Spleen (tissue), 11 donors: ENCODE data around the gene PRPF39. TPM values are rescaled to one million over a fixed set of nuclear protein-coding genes. Genes with fewer than 3 reads are reported as not detected.

Experiments
- DNase-seq: peaks from one replicate; pipeline ENCODE4 v3.0.0-alpha.2; 2020
- H3K27ac ChIP-seq, 8 donors: fragments of 200-600 bp; sonication (generic) in 7 of 8; 1 replicate in 4 of 8; 2 replicates in 4 of 8; pipeline versions ENCODE4 v1.5.0 to v1.8.0; 2016 to 2021; ENCODE audit warnings: inconsistent platforms in 4 of 8, mild to moderate bottlenecking in 4 of 8, moderate library complexity in 1 of 8
- H3K27me3 ChIP-seq, 7 donors: fragments of 200-600 bp; sonication (generic) in 6 of 7; replicated peaks in 1 of 7; 1 replicate in 4 of 7; 2 replicates in 3 of 7; pipeline versions ENCODE4 v1.5.0 to v1.8.0; 2016 to 2021; ENCODE audit warnings: inconsistent platforms in 3 of 7, mild to moderate bottlenecking in 1 of 7
- H3K36me3 ChIP-seq, 6 donors: fragments of 200-600 bp; sonication (generic) in 5 of 6; 1 replicate in 4 of 6; 2 replicates in 2 of 6; pipeline versions ENCODE4 v1.5.0 to v1.8.0; 2016 to 2021; ENCODE audit warnings: inconsistent platforms in 2 of 6
- H3K4me1 ChIP-seq, 6 donors: fragments of 200-600 bp; sonication (generic) in 5 of 6; 1 replicate in 3 of 6; 2 replicates in 3 of 6; pipeline versions ENCODE4 v1.5.0 to v1.8.0; 2016 to 2021; ENCODE audit warnings: inconsistent platforms in 3 of 6
- H3K4me3 ChIP-seq, 8 donors: fragments of 200-600 bp; sonication (generic) in 7 of 8; 1 replicate in 4 of 8; 2 replicates in 4 of 8; pipeline versions ENCODE4 v1.5.0 to v1.8.0; 2016 to 2021; ENCODE audit warnings: inconsistent platforms in 4 of 8, mild to moderate bottlenecking in 4 of 8, moderate library complexity in 2 of 8
- H3K9me3 ChIP-seq, 8 donors: fragments of 200-600 bp; sonication (generic) in 7 of 8; 1 replicate in 4 of 8; 2 replicates in 4 of 8; pipeline versions ENCODE4 v1.5.0 to v1.8.0; 2016 to 2021; ENCODE audit warnings: inconsistent platforms in 4 of 8
- POLR2A ChIP-seq, 3 donors: fragments of 450-650 bp; IDR thresholded peaks; one replicate each; pipeline ENCODE4 v1.5.1; 2017; ENCODE audit warnings: antibody characterized with exemption in 3 of 3, mild to moderate bottlenecking in 1 of 3
- POLR2AphosphoS5 ChIP-seq, 3 donors: sonication (generic); formaldehyde crosslinking; IDR thresholded peaks; one replicate each; pipeline ENCODE4 v1.5.1; 2017; ENCODE audit warnings: antibody characterized with exemption in 3 of 3
- WGBS, 5 donors: extraction: QIAGEN DNeasy Blood & Tissue Kit in 3 of 5; methylation state at CpG; one replicate each; pipeline versions ENCODE4 v1.1.5 to v1.1.7; 2013 to 2018; 5-methylcytosine and 5-hydroxymethylcytosine counted together
- intact Hi-C: fragments of 100-400 bp; cut with DNase I; formaldehyde crosslinking; loops from one replicate; pipeline ENCODE4 v1.15.0; 2023; ENCODE audit warnings: low total_unique reads
- polyA plus RNA-seq, 3 donors: library from polyadenylated mRNA; stranded (reverse); fragments of 200-250 nt; gene quantifications; one replicate each; pipeline ENCODE4 v1.2.1, GENCODE V29; 2013
- total RNA-seq, 7 donors: library from RNA; depleted of rRNA in 3 of 7; stranded (reverse); fragments of >200 nt in 3 of 7; fragmentation: NEBNext Ultra II Directional in 4 of 7; extraction: Animal tissue kit (Norgen Biotek cat#: 25700) in 4 of 7; gene quantifications; one replicate each; pipeline versions ENCODE4 v1.1.0 to v1.2.1, GENCODE V29; 2016 to 2021
- TF ChIP-seq, protein P1 (sequence below), 11 experiments: fragments of 200-600 bp in 7 of 11; fragments of 450-650 bp in 4 of 11; sonication (generic) in 4 of 11; IDR thresholded peaks in 8 of 11; conservative IDR thresholded peaks in 3 of 11; 1 replicate in 7 of 11; 2 replicates in 4 of 11; pipeline versions ENCODE4 v1.4.0 to v1.8.0; 2016 to 2021; ENCODE audit warnings: antibody characterized with exemption in 11 of 11, inconsistent platforms in 4 of 11, mild to moderate bottlenecking in 1 of 11
- donor health status: healthy with polysubstance abuse.
- donor health status: DM: no; HTN: no; CAD: no; lungs with moderate emphysema.
- donor health status: DM: no; HTN: no; CAD: no.
- donor health status: Bipolar disorder and iron deficiency.
- donor health status: healthy.
- donor health status: DM: no; HTN: no; CAD: no.
- donor health status: DM: yes; HTN: yes; CAD: no.

Gene PRPF39
- total and polyA plus RNA-seq, 10 donors = 24.8 to 44.5 (median 37.1) TPM

DNA sequence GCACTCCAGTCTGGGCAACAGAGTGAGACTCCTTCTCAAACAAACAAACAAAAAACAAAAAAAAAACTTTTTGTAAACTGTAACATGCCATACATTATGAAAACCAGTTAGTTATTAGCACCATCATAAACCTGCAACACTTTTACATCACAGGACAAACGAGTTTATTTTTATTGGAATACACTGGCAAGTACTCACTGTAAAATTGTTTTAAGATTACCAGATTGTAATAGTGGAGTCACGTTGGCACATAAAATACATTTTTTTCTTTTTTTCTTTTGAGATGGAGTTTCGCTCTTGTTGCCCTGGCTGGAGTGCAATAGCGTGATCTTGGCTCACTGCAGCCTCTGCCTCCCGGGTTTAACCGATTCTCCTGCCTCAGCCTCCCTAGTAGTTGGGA, 34.7 kb downstream of the PRPF39 start:
- 92 to 96% (median 95%) methylated on average over 6 of the region's 6 CpGs for WGBS, 5 donors
- intact Hi-C loops = no loop called here
- H3K36me3 ChIP-seq = peaks cover 9 to 100% (median 82%) of the 10 kb centered on the region in 6 donors

DNA sequence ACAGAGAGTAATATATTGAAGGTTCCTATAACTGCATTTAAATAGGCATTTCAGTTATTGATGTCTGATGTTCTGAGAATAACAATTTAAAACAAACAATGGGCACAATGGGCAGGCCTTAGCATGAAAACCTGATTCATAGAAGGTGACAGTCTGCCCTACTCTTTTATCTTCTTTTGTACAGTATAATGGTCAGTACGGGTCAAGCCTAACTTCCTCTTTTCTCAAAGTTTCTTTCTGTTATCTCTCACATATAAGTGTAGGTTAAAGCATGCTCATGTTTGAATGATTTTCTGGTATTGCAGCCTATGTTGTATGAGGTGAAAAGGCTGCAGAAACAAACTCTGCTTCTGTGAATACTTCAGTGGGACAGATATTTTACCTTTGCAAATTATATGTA, 36.2 kb downstream of the PRPF39 start:
- no peak for DNase-seq
- TF ChIP-seq POLR2A (IDR thresholded peaks at IDR 0.05) (no peak), POLR2AphosphoS5 (IDR thresholded peaks at IDR 0.05) (no peak)
- TF ChIP-seq, protein P1, sequence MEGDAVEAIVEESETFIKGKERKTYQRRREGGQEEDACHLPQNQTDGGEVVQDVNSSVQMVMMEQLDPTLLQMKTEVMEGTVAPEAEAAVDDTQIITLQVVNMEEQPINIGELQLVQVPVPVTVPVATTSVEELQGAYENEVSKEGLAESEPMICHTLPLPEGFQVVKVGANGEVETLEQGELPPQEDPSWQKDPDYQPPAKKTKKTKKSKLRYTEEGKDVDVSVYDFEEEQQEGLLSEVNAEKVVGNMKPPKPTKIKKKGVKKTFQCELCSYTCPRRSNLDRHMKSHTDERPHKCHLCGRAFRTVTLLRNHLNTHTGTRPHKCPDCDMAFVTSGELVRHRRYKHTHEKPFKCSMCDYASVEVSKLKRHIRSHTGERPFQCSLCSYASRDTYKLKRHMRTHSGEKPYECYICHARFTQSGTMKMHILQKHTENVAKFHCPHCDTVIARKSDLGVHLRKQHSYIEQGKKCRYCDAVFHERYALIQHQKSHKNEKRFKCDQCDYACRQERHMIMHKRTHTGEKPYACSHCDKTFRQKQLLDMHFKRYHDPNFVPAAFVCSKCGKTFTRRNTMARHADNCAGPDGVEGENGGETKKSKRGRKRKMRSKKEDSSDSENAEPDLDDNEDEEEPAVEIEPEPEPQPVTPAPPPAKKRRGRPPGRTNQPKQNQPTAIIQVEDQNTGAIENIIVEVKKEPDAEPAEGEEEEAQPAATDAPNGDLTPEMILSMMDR (IDR thresholded peaks at IDR 0.05 in 8 of 11, conservative IDR thresholded peaks at IDR 0.05 in 3 of 11) = no peak
- H3K27me3 ChIP-seq = no peaks in the 10 kb centered on the region
- no peaks in the 10 kb centered on the region for H3K4me1 ChIP-seq
- WGBS, 5 donors = 51 to 79% (median 64%) methylated on average over 1 of the region's 1 CpG
- H3K36me3 ChIP-seq = peaks cover 9 to 100% (median 71%) of the 10 kb centered on the region in 6 donors
- no peak overlapping the region for H3K27ac ChIP-seq
- intact Hi-C loops = no loop called here
- no peak overlapping the region for H3K4me3 ChIP-seq
- no peaks in the 10 kb centered on the region for H3K9me3 ChIP-seq

More for the DNA sequence above, 34.7 kb downstream of the PRPF39 start:
- Histone ChIP-seq H3K4me3 (no peak overlapping the region), H3K27me3 (no peaks in the 10 kb centered on the region), H3K9me3 (no peaks in the 10 kb centered on the region), H3K4me1 (no peaks in the 10 kb centered on the region), H3K27ac (no peak overlapping the region)
- DNase-seq = no peak
- TF ChIP-seq POLR2A (IDR thresholded peaks at IDR 0.05) (no peak), POLR2AphosphoS5 (IDR thresholded peaks at IDR 0.05) (no peak)
- TF ChIP-seq, protein P1 (IDR thresholded peaks at IDR 0.05 in 8 of 11, conservative IDR thresholded peaks at IDR 0.05 in 3 of 11) = no peak

DNA sequence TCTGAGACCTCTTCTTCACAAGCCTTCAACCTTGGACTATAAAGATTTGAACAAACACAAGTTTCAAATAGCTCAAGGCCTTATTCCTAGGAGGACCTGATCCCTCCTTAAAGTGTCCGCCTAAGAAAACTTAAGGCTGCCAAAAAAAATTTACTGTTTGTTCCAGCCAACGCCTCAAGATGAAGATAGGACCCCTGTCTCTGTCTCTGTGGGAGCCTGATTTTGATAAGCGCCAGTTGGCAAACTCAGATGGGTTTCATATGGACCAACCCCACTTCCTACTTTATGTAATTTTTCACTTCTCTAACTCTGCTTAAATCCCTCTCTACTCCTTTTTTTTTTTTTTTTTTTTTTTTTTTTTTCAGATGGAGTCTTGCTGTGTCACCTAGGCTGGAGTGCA, 39.4 kb downstream of the PRPF39 start:
- no peak for TF ChIP-seq POLR2AphosphoS5 (IDR thresholded peaks at IDR 0.05)
- TF ChIP-seq, protein P1 (IDR thresholded peaks at IDR 0.05 in 8 of 11, conservative IDR thresholded peaks at IDR 0.05 in 3 of 11) = no peak
- no peak for TF ChIP-seq POLR2A (IDR thresholded peaks at IDR 0.05)
- H3K36me3 ChIP-seq = peaks cover 6 to 100% (median 57%) of the 10 kb centered on the region in 6 donors
- no peaks in the 10 kb centered on the region for H3K27me3 ChIP-seq
- H3K9me3 ChIP-seq = no peaks in the 10 kb centered on the region
- DNase-seq = no peak
- H3K4me3 ChIP-seq = no peak overlapping the region
- 91 to 98% (median 95%) methylated on average over 3 of the region's 3 CpGs for WGBS, 5 donors
- intact Hi-C loops = no loop called here
- no peak overlapping the region for H3K27ac ChIP-seq
- H3K4me1 ChIP-seq = no peaks in the 10 kb centered on the region

DNA sequence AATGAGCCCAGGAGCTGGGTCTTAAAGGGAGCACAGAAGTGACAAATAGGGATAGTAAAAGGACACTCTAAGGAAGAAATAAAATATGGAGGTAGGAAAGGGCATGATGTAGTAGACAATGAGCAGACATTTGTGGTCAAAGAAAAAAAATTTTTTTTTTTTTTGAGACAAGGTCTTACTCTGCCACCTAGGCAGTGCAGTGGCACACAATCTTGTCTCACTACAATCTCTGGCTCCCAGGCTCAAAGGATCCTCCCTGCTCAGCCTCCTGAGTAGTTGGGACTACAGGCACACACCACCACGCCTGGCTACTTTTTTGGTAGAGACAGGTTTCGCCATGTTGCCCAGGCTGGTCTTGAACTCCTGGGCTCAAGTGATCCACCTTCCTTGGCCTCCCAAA, 41.8 kb downstream of the PRPF39 start:
- H3K27me3 ChIP-seq = no peaks in the 10 kb centered on the region
- WGBS, 5 donors = 89 to 100% (median 95%) methylated on average over 2 of the region's 2 CpGs
- TF ChIP-seq POLR2A (IDR thresholded peaks at IDR 0.05) (no peak), POLR2AphosphoS5 (IDR thresholded peaks at IDR 0.05) (no peak)
- TF ChIP-seq, protein P1 (IDR thresholded peaks at IDR 0.05 in 8 of 11, conservative IDR thresholded peaks at IDR 0.05 in 3 of 11) = no peak
- no peak overlapping the region for H3K27ac ChIP-seq
- peaks cover under 1 to 92% (median 36%) of the 10 kb centered on the region in 6 donors for H3K36me3 ChIP-seq
- no peaks in the 10 kb centered on the region for H3K9me3 ChIP-seq
- no peak for DNase-seq
- intact Hi-C loops = no loop called here
- H3K4me3 ChIP-seq = no peak overlapping the region
- peaks cover 0 to 16% (median 0%) of the 10 kb centered on the region in 6 donors for H3K4me1 ChIP-seq
